Panc1 (cell line): ENCODE measurements around the gene TSTD2.

Experiments used
- CTCF ChIP-seq: fragments of 450-650 bp; IDR thresholded peaks from 2 replicates; pipeline ENCODE4 v1.5.1; 2017; ENCODE audit warnings: mild to moderate bottlenecking
- REST ChIP-seq, 2 experiments: IDR thresholded peaks; 2 replicates each; pipeline ENCODE4 v1.6.1; 2011 to 2012; ENCODE audit warnings: low read depth in 2 of 2, control low read depth in 1 of 2, low read length in 1 of 2, mild to moderate bottlenecking in 1 of 2, moderate library complexity in 1 of 2; ENCODE audit not compliant: insufficient read depth in 1 of 2

GRCh38 chr9:97623946-97624345, 9.2 kb downstream of the TSTD2 start:
- TF ChIP-seq CTCF (no peak), REST (IDR thresholded peaks at IDR 0.05; ENCODE audit: insufficient read depth in 1 of 2, low read depth in 2 of 2, low read length in 1 of 2) (no peak)
